ENCODE data around the gene SH3RF3. TPM values are rescaled to one million over a fixed set of nuclear protein-coding genes. Genes with fewer than 3 reads are reported as not detected.

Gene SH3RF3
- total and polyA plus RNA-seq, 9 of the 15 experiments (the other 6 are each of a cell fraction or from before 2014, with no cell fraction given): 0.02 TPM; not detected in 8

DNA sequence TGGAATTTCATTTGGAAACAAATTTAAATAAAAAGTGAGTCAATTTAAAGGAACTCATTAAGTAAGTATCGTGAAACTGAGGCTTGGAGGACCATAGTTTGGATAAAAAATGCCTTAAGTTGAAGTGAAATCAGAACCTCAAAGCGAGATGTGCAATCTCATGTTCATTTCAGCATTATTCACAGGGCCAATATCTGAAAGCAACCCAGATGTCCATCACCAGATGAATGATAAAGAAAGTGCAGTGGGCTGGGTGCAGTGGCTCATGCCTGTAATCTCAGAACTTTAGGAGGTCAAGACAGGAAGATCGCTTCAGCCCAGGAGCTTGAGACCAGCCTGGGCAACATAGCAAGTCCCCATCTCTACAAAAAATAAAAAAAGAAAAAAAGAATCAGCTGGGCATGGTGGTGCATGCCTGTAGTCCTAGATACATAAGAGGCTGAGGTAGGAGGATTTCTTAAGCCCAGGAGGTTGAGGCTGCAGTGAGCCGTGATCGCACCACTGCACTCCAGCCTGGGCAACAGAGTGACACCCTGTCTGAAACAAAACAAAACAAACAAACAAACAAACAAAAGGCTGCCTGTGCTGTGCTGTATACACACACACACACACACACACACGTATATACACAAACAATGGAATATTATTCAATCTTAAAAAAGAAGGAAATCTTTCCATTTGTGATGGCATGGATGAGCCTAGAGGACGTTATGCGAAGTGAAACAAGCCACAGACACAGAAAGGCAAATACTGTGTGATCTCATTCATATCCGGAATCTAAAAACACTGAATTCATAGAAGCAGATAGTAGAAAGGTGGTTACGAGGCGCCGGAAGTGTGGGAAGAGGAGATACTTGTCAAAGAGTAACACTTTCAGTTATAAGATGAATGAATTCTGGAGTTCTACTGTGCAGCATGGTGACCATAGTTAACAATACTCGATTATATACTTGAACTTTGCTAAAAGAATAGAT lies 14.5 kb downstream of the SH3RF3 start (continued):
- TF ChIP-seq E2F1 (CRISPR knock-in tag; IDR thresholded peaks at IDR 0.05) (no peak), MTF1 (CRISPR knock-in tag; IDR thresholded peaks at IDR 0.05; ENCODE audit: borderline replicate concordance) (no peak), ETV1 (tag; conservative IDR thresholded peaks at IDR 0.05; ENCODE audit: low read depth) (peak; percentile 30; the same call in 1 of the 2 replicates), EWSR1 (IDR thresholded peaks at IDR 0.05; ENCODE audit: borderline replicate concordance, low read depth, partially characterized antibody) (no peak), SMAD2 (IDR thresholded peaks at IDR 0.05; ENCODE audit: low read depth, low read length) (no peak), CEBPB (tag; IDR thresholded peaks at IDR 0.05) (no peak)
- TF ChIP-seq, protein P1, sequence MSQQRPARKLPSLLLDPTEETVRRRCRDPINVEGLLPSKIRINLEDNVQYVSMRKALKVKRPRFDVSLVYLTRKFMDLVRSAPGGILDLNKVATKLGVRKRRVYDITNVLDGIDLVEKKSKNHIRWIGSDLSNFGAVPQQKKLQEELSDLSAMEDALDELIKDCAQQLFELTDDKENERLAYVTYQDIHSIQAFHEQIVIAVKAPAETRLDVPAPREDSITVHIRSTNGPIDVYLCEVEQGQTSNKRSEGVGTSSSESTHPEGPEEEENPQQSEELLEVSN (IDR thresholded peaks at IDR 0.05; ENCODE audit: borderline replicate concordance in 1 of 2, extremely low read depth in 1 of 2, insufficient read depth in 1 of 2, insufficient read length in 1 of 2, low read depth in 1 of 2, low read length in 1 of 2, poor library complexity in 1 of 2, severe bottlenecking in 1 of 2): no peak
